Measurements from ENCODE around the gene ZGRF1. TPM values are rescaled to one million over a fixed set of nuclear protein-coding genes. Genes with fewer than 3 reads are reported as not detected.
"Not testable (repeated sequence)": the region's sequence is repeated elsewhere in the genome, so short reads cannot be mapped to it uniquely, and the experiment has no call there.

Gene ZGRF1
- total RNA-seq, 3 donors from 2014 or later (not counting 1 experiment from before 2014, with no cell fraction given): 13.0 to 25.9 (median 20.0) TPM

GRCh38 chr4:112560084-112560483 is 76.6 kb downstream of the ZGRF1 start:
- no peak for ATAC-seq
- no peak overlapping the region for H3K4me3 Mint-ChIP-seq
- H3K27me3 Mint-ChIP-seq (ENCODE audit: low read depth in 2 of 2): no peaks in the 10 kb centered on the region
- TF ChIP-seq CTCF (IDR thresholded peaks at IDR 0.05): no peak
- H3K9me3 ChIP-seq (ENCODE audit: control insufficient read depth, insufficient read depth, low read length): no peaks in the 10 kb centered on the region
- no peak for DNase-seq
- no peak overlapping the region for H3K4me3 ChIP-seq (ENCODE audit: low read length)
- H3K4me1 Mint-ChIP-seq: peaks cover 7 to 11% of the 10 kb centered on the region in 2 donors
- intact Hi-C loops (cut with micrococcal nuclease): no loop called here
- H3K4me1 ChIP-seq (ENCODE audit: control insufficient read depth, insufficient read depth, low read length): no peaks in the 10 kb centered on the region
- H3K36me3 Mint-ChIP-seq: no peaks in the 10 kb centered on the region
- no peaks in the 10 kb centered on the region for H3K9me3 Mint-ChIP-seq
- no peaks in the 10 kb centered on the region for H3K36me3 ChIP-seq (ENCODE audit: control insufficient read depth, insufficient read depth, low read length)
- H3K27me3 ChIP-seq (ENCODE audit: control insufficient read depth, insufficient read depth, low read length): no peaks in the 10 kb centered on the region
- H3K27ac ChIP-seq (ENCODE audit: low read length): no peak overlapping the region
- 46% methylated on average over 2 of the region's 2 CpGs for WGBS (ENCODE audit: insufficient coverage)
- no peak overlapping the region for H3K27ac Mint-ChIP-seq

GRCh38 chr4:112559053-112559452 is 77.7 kb downstream of the ZGRF1 start:
- no peak for DNase-seq
- Mint-ChIP-seq H3K9me3 (no peaks in the 10 kb centered on the region), H3K4me1 (peaks cover 4 to 9% of the 10 kb centered on the region in 2 donors), H3K4me3 (no peak overlapping the region), H3K27ac (no peak overlapping the region), H3K27me3 (ENCODE audit: low read depth in 2 of 2) (no peaks in the 10 kb centered on the region), H3K36me3 (no peaks in the 10 kb centered on the region)
- 98% methylated on average over 3 of the region's 3 CpGs for WGBS (ENCODE audit: insufficient coverage)
- Histone ChIP-seq H3K27me3 (ENCODE audit: control insufficient read depth, insufficient read depth, low read length) (no peaks in the 10 kb centered on the region), H3K4me1 (ENCODE audit: control insufficient read depth, insufficient read depth, low read length) (no peaks in the 10 kb centered on the region), H3K4me3 (ENCODE audit: low read length) (no peak overlapping the region), H3K27ac (ENCODE audit: low read length) (no peak overlapping the region), H3K9me3 (ENCODE audit: control insufficient read depth, insufficient read depth, low read length) (no peaks in the 10 kb centered on the region), H3K36me3 (ENCODE audit: control insufficient read depth, insufficient read depth, low read length) (no peaks in the 10 kb centered on the region)
- no peak for ATAC-seq
- no peak for TF ChIP-seq CTCF (IDR thresholded peaks at IDR 0.05)
- intact Hi-C loops (cut with micrococcal nuclease): no loop called here

DNA sequence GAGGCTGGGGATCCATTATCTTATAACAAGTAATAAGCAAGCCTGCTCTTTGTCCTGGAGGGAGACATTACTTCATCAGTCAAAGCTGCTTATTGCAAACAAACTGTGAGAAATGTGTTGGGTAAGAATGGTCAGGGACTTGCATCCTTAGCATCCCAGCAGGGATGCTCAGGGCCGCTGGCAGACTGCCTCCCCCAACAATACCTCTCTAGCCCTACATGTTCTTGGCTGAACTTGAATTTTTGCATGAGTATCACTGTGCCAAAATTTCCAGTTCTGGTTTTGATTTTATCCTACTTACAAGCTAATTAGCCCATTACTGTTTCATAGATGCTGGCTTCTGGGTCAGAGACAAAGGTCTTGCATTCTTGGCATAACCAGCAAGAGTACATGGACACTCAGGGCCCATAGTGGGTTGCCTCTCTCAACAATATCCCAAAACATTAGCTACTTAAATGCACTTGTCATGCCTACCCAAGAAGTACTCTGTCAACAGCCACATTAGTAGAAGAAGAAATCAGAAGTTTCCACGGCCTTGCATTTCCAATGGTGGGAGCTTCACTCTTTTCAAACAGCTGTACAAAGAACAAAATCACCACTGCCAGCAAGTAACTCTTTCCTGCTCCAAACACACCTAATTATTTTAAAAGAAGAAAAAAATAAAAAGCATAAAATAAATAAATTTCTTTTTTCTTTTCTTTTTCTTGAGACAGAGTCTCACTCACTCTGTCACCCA is 78.9 kb downstream of the ZGRF1 start:
- no peak for TF ChIP-seq CTCF (IDR thresholded peaks at IDR 0.05)

DNA sequence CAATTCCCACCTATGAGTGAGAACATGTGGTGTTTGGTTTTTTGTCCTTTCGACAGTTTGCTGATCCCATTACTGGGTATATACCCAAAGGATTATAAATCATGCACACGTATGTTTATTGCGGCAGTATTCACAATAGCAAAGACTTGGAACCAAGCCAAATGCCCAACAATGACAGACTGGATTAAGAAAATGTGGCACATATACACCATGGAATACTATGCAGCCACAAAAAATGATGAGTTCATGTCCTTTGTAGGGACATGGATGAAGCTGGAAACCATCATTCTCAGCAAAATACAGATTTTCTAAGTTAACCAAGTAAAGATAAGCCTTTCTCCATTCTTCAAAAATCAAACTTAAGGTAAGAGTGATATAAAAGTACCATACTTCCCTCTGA is 82.4 kb downstream of the ZGRF1 start:
- H3K27me3 ChIP-seq (ENCODE audit: control insufficient read depth, insufficient read depth, low read length); H3K27me3 Mint-ChIP-seq (ENCODE audit: low read depth in 2 of 2); H3K4me3 Mint-ChIP-seq; H3K9me3 ChIP-seq (ENCODE audit: control insufficient read depth, insufficient read depth, low read length); ATAC-seq; H3K4me1 ChIP-seq (ENCODE audit: control insufficient read depth, insufficient read depth, low read length); H3K9me3 Mint-ChIP-seq; H3K4me1 Mint-ChIP-seq; H3K27ac ChIP-seq (ENCODE audit: low read length); H3K36me3 ChIP-seq (ENCODE audit: control insufficient read depth, insufficient read depth, low read length); H3K36me3 Mint-ChIP-seq; H3K27ac Mint-ChIP-seq; DNase-seq; intact Hi-C loops (cut with micrococcal nuclease); H3K4me3 ChIP-seq (ENCODE audit: low read length): not testable (repeated sequence)
- WGBS (ENCODE audit: insufficient coverage): no CpG with 5 or more reads among the region's 3 CpGs

More for the DNA sequence above, 78.9 kb downstream of the ZGRF1 start:
- no peaks in the 10 kb centered on the region for H3K4me1 Mint-ChIP-seq
- no peak overlapping the region for H3K4me3 Mint-ChIP-seq
- ATAC-seq (no peak), DNase-seq (no peak)
- H3K27me3 Mint-ChIP-seq (ENCODE audit: low read depth in 2 of 2): no peaks in the 10 kb centered on the region
- no peaks in the 10 kb centered on the region for H3K36me3 Mint-ChIP-seq
- Histone ChIP-seq H3K36me3 (ENCODE audit: control insufficient read depth, insufficient read depth, low read length) (no peaks in the 10 kb centered on the region), H3K9me3 (ENCODE audit: control insufficient read depth, insufficient read depth, low read length) (no peaks in the 10 kb centered on the region), H3K27ac (ENCODE audit: low read length) (no peak overlapping the region), H3K4me1 (ENCODE audit: control insufficient read depth, insufficient read depth, low read length) (no peaks in the 10 kb centered on the region), H3K4me3 (ENCODE audit: low read length) (no peak overlapping the region), H3K27me3 (ENCODE audit: control insufficient read depth, insufficient read depth, low read length) (no peaks in the 10 kb centered on the region)
- H3K27ac Mint-ChIP-seq: no peak overlapping the region
- intact Hi-C loops (cut with micrococcal nuclease): no loop called here
- no peaks in the 10 kb centered on the region for H3K9me3 Mint-ChIP-seq
- 89% methylated on average over 2 of the region's 2 CpGs for WGBS (ENCODE audit: insufficient coverage)
